Uterus (tissue), 2 donors: ENCODE data around the gene ANKFN1.

Experiments
- POLR2A ChIP-seq, 2 donors: fragments of 450-650 bp; IDR thresholded peaks; one replicate each; pipeline ENCODE4 v1.6.1; 2016; ENCODE audit warnings: antibody characterized with exemption in 2 of 2, mild to moderate bottlenecking in 1 of 2, moderate library complexity in 1 of 2
- TF ChIP-seq, protein P1 (sequence below), 4 experiments: fragments of 200-600 bp in 2 of 4; fragments of 450-650 bp in 2 of 4; sonication (generic) in 2 of 4; IDR thresholded peaks; one replicate each; pipeline ENCODE4 v1.5.1; 2016 to 2019; ENCODE audit warnings: antibody characterized with exemption in 4 of 4, mild to moderate bottlenecking in 2 of 4, moderate library complexity in 1 of 4

DNA sequence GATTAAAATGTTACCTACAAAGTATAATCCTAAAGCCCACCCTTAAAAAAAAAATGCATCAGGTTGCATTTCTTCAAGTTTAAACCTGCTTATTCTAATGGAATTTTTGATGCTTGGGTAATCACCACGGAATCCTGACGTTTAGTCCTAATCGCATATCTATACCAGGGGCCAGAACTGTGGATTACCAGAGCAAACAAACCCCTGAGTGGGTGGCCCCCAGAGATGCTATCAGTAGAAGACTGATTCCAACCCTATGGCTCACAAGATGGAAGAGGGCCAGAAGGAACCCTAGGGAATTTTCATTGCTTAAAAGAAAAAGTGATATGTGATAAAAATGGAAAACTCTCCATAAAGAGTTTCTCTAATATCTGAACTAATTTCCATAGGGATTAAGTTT is 288.0 kb downstream of the ANKFN1 start:
- TF ChIP-seq, protein P1, sequence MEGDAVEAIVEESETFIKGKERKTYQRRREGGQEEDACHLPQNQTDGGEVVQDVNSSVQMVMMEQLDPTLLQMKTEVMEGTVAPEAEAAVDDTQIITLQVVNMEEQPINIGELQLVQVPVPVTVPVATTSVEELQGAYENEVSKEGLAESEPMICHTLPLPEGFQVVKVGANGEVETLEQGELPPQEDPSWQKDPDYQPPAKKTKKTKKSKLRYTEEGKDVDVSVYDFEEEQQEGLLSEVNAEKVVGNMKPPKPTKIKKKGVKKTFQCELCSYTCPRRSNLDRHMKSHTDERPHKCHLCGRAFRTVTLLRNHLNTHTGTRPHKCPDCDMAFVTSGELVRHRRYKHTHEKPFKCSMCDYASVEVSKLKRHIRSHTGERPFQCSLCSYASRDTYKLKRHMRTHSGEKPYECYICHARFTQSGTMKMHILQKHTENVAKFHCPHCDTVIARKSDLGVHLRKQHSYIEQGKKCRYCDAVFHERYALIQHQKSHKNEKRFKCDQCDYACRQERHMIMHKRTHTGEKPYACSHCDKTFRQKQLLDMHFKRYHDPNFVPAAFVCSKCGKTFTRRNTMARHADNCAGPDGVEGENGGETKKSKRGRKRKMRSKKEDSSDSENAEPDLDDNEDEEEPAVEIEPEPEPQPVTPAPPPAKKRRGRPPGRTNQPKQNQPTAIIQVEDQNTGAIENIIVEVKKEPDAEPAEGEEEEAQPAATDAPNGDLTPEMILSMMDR (IDR thresholded peaks at IDR 0.05), result no peak
- TF ChIP-seq POLR2A (IDR thresholded peaks at IDR 0.05), result no peak
